B cell (primary cell): ENCODE results near the gene EFCAB7. TPM values are rescaled to one million over a fixed set of nuclear protein-coding genes. Genes with fewer than 3 reads are reported as not detected.

Source experiments
- ATAC-seq: fragments of 200-7000 bp; cut with Tn5 transposase; one replicate; pipeline ENCODE4 v1.10.0; 2021; ENCODE audit warnings: low read depth, mild to moderate bottlenecking, moderate number of reproducible peaks, moderate library complexity
- CTCF ChIA-PET: fragments of 350-600 bp; sonication (Branson Sonifier 250); formaldehyde crosslinking; loops from one replicate; lab custom pipeline; 2021; ENCODE audit warnings: antibody characterized with exemption, inconsistent platforms; lab: Charles Lee
- POLR2A ChIA-PET: fragments of 350-600 bp; sonication (Branson Sonifier 250); formaldehyde crosslinking; loops from one replicate; lab custom pipeline; 2021; ENCODE audit warnings: antibody characterized with exemption; lab: Charles Lee
- DNase-seq: peaks from one replicate; pipeline ENCODE4 v3.0.0; 2013
- H2AFZ ChIP-seq: 2 replicates; pipeline ENCODE4 v1.6.1; 2012; ENCODE audit warnings: mild to moderate bottlenecking, low read depth, low read length; ENCODE audit not compliant: insufficient read depth, poor library complexity, severe bottlenecking
- H3K27ac ChIP-seq, 2 donors: 1 replicate in 1 of 2; 2 replicates in 1 of 2; pipeline ENCODE4 v1.5.1; 2012 to 2013; ENCODE audit warnings: low read length in 2 of 2, mild to moderate bottlenecking in 2 of 2, moderate library complexity in 1 of 2
- H3K27me3 ChIP-seq, 4 experiments: fragments of 200-600 bp in 1 of 4; sonication (generic) in 1 of 4; replicated peaks in 1 of 4; 1 replicate in 2 of 4; 2 replicates in 2 of 4; pipeline versions ENCODE4 v1.6.1 to v1.7.0; 2013 to 2016; ENCODE audit warnings: low read length in 3 of 4, mild to moderate bottlenecking in 2 of 4, mixed read lengths in 1 of 4, moderate library complexity in 1 of 4; ENCODE audit not compliant: insufficient read depth in 4 of 4, control insufficient read depth in 3 of 4; ENCODE audit errors: control extremely low read depth in 1 of 4
- H3K36me3 ChIP-seq, 2 experiments: replicated peaks in 1 of 2; 1 replicate in 1 of 2; 2 replicates in 1 of 2; pipeline versions ENCODE4 v1.6.1 to v1.7.1; 2013; ENCODE audit warnings: low read length in 1 of 2; ENCODE audit not compliant: insufficient read depth in 2 of 2, control insufficient read depth in 1 of 2; ENCODE audit errors: control extremely low read depth in 1 of 2, extremely low read depth in 1 of 2
- H3K4me1 ChIP-seq, 2 donors: fragments of 200-600 bp in 1 of 2; sonication (generic) in 1 of 2; 1 replicate in 1 of 2; 2 replicates in 1 of 2; pipeline versions ENCODE4 v1.5.1 to v1.6.1; 2013 to 2017; ENCODE audit warnings: low read length in 2 of 2; ENCODE audit not compliant: control insufficient read depth in 2 of 2, insufficient read depth in 2 of 2
- H3K4me2 ChIP-seq: replicated peaks from 2 replicates; pipeline ENCODE3; 2012; ENCODE audit warnings: mild to moderate bottlenecking, low read depth, low read length; ENCODE audit not compliant: poor library complexity, severe bottlenecking
- H3K4me3 ChIP-seq, 5 experiments: fragments of 200-600 bp in 1 of 5; sonication (generic) in 1 of 5; 1 replicate in 3 of 5; 2 replicates in 2 of 5; pipeline versions ENCODE4 v1.5.1 to v1.7.0; 2011 to 2016; ENCODE audit warnings: low read length in 4 of 5, mild to moderate bottlenecking in 4 of 5, low read depth in 2 of 5, control low read depth in 1 of 5, moderate library complexity in 1 of 5; ENCODE audit not compliant: insufficient read depth in 1 of 5; ENCODE audit errors: control extremely low read depth in 1 of 5, extremely low read depth in 1 of 5
- H3K79me2 ChIP-seq: fragments of 200-600 bp; sonication (generic); one replicate; pipeline ENCODE4 v1.6.0; 2016; ENCODE audit warnings: low read length; ENCODE audit not compliant: control insufficient read depth, insufficient read depth
- H3K9ac ChIP-seq: fragments of 200-600 bp; sonication (generic); 2 replicates; pipeline ENCODE4 v1.6.1; 2017; ENCODE audit warnings: mild to moderate bottlenecking, low read length, moderate library complexity
- H3K9me3 ChIP-seq, 3 donors: one replicate each; pipeline versions ENCODE4 v1.6.1 to v1.7.1; 2013; ENCODE audit warnings: low read length in 2 of 3; ENCODE audit not compliant: control insufficient read depth in 2 of 3, insufficient read depth in 1 of 3; ENCODE audit errors: control extremely low read depth in 1 of 3
- H4K20me1 ChIP-seq: 2 replicates; pipeline ENCODE4 v1.6.0; 2012; ENCODE audit warnings: mild to moderate bottlenecking, low read length; ENCODE audit not compliant: insufficient read depth, control insufficient read depth, poor library complexity, severe bottlenecking
- H3K27ac Mint-ChIP-seq: one replicate; pipeline ENCODE4 v1.8.0; 2021; ENCODE audit warnings: mixed read lengths
- H3K27me3 Mint-ChIP-seq: one replicate; pipeline ENCODE4 v1.8.0; 2021; ENCODE audit warnings: mixed read lengths
- H3K4me1 Mint-ChIP-seq: one replicate; pipeline ENCODE4 v1.8.0; 2021; ENCODE audit warnings: mixed read lengths
- H3K4me3 Mint-ChIP-seq: one replicate; pipeline ENCODE4 v1.8.0; 2021; ENCODE audit warnings: mixed read lengths
- H3K9me3 Mint-ChIP-seq: one replicate; pipeline ENCODE4 v1.8.0; 2022; ENCODE audit warnings: mixed read lengths; ENCODE audit not compliant: insufficient read depth
- EZH2 ChIP-seq: IDR thresholded peaks from 2 replicates; pipeline ENCODE4 v1.6.1; 2012; ENCODE audit warnings: borderline replicate concordance, low read depth, mild to moderate bottlenecking, moderate library complexity, low read length; ENCODE audit not compliant: insufficient read depth, poor library complexity, severe bottlenecking
- WGBS: methylation state at CpG from one replicate; pipeline ENCODE4 v1.1.5; 2013; ENCODE audit warnings: missing lambda C conversion rate; ENCODE audit not compliant: insufficient coverage; 5-methylcytosine and 5-hydroxymethylcytosine counted together
- intact Hi-C: fragments of 100-400 bp; cut with micrococcal nuclease; formaldehyde crosslinking; loops from one replicate; pipeline ENCODE4 v1.10.0; 2022
- polyA plus RNA-seq: library from polyadenylated mRNA; depleted of rRNA; stranded (reverse); fragments of >200 nt; gene quantifications from 2 replicates; pipeline ENCODE4 v1.2.3, GENCODE V29; 2012
- total RNA-seq, 2 donors: library from RNA; stranded (reverse); fragments of 120-200 nt in 1 of 2; gene quantifications; 1 replicate in 1 of 2; 2 replicates in 1 of 2; pipeline versions ENCODE4 v1.2.3 to v1.2.4, GENCODE V29; 2013 to 2022
- TF ChIP-seq, protein P1 (sequence below): fragments of 200-600 bp; IDR thresholded peaks from one replicate; pipeline ENCODE4 v1.8.0; 2022; ENCODE audit warnings: antibody characterized with exemption, mild to moderate bottlenecking

EFCAB7 gene
- total and polyA plus RNA-seq, 2 donors (not counting 1 experiment from before 2014, with no cell fraction given): 3.6 to 11.2 TPM

DNA sequence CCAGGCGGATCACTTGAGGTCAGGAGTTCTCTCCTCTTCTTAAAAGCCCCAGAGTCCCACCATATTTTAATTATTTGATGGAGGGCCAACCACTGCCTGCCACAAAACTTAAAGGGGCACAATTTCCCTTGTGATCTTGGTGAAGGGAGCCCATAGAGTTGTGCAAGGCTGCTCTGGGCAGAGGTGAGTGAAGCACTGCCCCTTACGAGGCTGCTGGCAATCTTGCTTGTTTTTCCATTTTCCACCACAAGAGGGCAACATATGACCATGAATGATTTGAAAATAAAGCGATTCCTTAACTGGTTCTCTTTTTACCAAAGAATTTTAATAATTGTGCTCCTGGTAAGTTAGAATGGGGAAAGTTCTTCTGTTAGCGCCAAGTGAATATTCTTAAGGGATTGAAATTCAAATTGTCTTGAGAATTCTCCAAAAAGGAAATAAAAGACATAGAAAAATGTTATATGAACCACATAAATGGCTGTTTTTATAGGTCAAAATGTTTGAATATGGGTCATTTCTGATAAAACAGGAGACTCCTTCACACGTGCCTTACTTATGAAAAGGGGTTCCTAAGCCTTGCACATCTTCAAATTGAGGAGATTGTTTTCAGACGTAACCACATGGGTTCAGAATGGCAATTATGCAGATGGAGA lies 92.6 kb downstream of the EFCAB7 start:
- H3K4me2 ChIP-seq: no peak overlapping the region
- H4K20me1 ChIP-seq: no peaks in the 10 kb centered on the region
- no peaks in the 10 kb centered on the region for H3K27me3 Mint-ChIP-seq
- no peaks in the 10 kb centered on the region for H3K9me3 ChIP-seq
- ATAC-seq (peak; percentile 71), DNase-seq (peak; percentile 80)
- H3K27me3 ChIP-seq: no peaks in the 10 kb centered on the region
- no peak overlapping the region for H3K4me3 Mint-ChIP-seq
- no peaks in the 10 kb centered on the region for H3K79me2 ChIP-seq
- no peak overlapping the region for H3K4me3 ChIP-seq
- H3K9me3 Mint-ChIP-seq: no peaks in the 10 kb centered on the region
- H3K27ac ChIP-seq: no peak overlapping the region
- no peak overlapping the region for H2AFZ ChIP-seq
- ChIA-PET POLR2A (no interaction called here), CTCF (interaction anchor here (0.8 to 4.7 kb wide), 13 partner anchors 8 to 1057 kb away, joined by 3 to 68 read pairs (median 5); no protein-coding TSS in a partner anchor)
- intact Hi-C loops: loop anchor here (1.0 to 10.0 kb wide), 6 partner anchors 41 to 1209 kb away; no protein-coding TSS in a partner anchor
- no peak overlapping the region for H3K27ac Mint-ChIP-seq
- TF ChIP-seq, protein P1, sequence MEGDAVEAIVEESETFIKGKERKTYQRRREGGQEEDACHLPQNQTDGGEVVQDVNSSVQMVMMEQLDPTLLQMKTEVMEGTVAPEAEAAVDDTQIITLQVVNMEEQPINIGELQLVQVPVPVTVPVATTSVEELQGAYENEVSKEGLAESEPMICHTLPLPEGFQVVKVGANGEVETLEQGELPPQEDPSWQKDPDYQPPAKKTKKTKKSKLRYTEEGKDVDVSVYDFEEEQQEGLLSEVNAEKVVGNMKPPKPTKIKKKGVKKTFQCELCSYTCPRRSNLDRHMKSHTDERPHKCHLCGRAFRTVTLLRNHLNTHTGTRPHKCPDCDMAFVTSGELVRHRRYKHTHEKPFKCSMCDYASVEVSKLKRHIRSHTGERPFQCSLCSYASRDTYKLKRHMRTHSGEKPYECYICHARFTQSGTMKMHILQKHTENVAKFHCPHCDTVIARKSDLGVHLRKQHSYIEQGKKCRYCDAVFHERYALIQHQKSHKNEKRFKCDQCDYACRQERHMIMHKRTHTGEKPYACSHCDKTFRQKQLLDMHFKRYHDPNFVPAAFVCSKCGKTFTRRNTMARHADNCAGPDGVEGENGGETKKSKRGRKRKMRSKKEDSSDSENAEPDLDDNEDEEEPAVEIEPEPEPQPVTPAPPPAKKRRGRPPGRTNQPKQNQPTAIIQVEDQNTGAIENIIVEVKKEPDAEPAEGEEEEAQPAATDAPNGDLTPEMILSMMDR: peak; percentile 91
- no peak for TF ChIP-seq EZH2
- no peaks in the 10 kb centered on the region for H3K4me1 ChIP-seq
- WGBS: 92% methylated on average over 2 of the region's 6 CpGs
- H3K4me1 Mint-ChIP-seq: no peaks in the 10 kb centered on the region
- peaks cover 0 to 2% of the 10 kb centered on the region in 2 experiments for H3K36me3 ChIP-seq
- H3K9ac ChIP-seq: no peak overlapping the region

DNA sequence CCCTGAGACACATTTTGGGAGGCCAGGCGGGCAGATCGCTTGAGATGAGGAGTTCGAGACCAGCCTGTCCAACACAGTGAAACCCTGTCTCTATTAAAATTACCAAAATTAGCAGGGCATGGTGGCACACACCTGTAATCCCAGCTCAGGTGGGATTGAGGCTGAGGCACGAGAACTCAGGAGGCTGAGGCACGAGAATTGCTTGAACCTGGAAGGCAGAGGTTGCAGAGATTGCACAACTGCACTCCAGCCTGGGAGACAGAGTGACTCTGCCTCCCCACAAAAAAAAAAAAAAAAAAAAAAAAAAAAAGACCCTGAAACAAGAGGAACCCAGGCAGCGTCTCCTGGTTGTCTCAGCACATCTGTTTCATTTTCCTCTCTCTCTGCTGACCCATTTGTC lies 94.1 kb downstream of the EFCAB7 start:
- Histone ChIP-seq H3K4me2 (no peak overlapping the region), H3K27me3 (no peaks in the 10 kb centered on the region), H4K20me1 (no peaks in the 10 kb centered on the region), H3K4me3 (no peak overlapping the region), H3K27ac (no peak overlapping the region), H3K79me2 (no peaks in the 10 kb centered on the region), H3K4me1 (no peaks in the 10 kb centered on the region), H3K9me3 (peaks cover 0 to 4% (median 0%) of the 10 kb centered on the region in 3 donors), H3K9ac (no peak overlapping the region), H3K36me3 (peaks cover 0 to 2% of the 10 kb centered on the region in 2 experiments), H2AFZ (no peak overlapping the region)
- no peaks in the 10 kb centered on the region for H3K4me1 Mint-ChIP-seq
- ATAC-seq (no peak), DNase-seq (no peak)
- intact Hi-C loops: loop anchor here (5.0 to 10.0 kb wide), 2 partner anchors 75 to 1207 kb away; no protein-coding TSS in a partner anchor
- POLR2A ChIA-PET: no interaction called here
- WGBS: 100% methylated on average over 5 of the region's 6 CpGs
- no peak for TF ChIP-seq EZH2
- TF ChIP-seq, protein P1: no peak
- no peak overlapping the region for H3K27ac Mint-ChIP-seq
- CTCF ChIA-PET: interaction anchor here (0.9 to 4.7 kb wide), 12 partner anchors 8 to 1058 kb away, joined by 3 to 68 read pairs (median 4); no protein-coding TSS in a partner anchor
- H3K9me3 Mint-ChIP-seq: no peaks in the 10 kb centered on the region
- H3K4me3 Mint-ChIP-seq: no peak overlapping the region
- H3K27me3 Mint-ChIP-seq: no peaks in the 10 kb centered on the region
